BLaER1 treated with 17β-estradiol and CSF1 and Interleukin-3, amounts not matched to agents 10 nM and 100 nM (cell line): ENCODE measurements around the gene TRDN.

ENCODE experiments used
- H3K27ac ChIP-seq, 11 experiments: shearing (Covaris generic); formaldehyde crosslinking; 2 replicates each; pipeline ENCODE4 v1.8.1; 2022
- H3K27me3 ChIP-seq, 11 experiments: shearing (Covaris generic); formaldehyde crosslinking; 2 replicates each; pipeline ENCODE4 v1.8.1; 2022
- H3K36me3 ChIP-seq, 11 experiments: shearing (Covaris generic); formaldehyde crosslinking; 2 replicates each; pipeline ENCODE4 v1.8.1; 2022
- H3K4me1 ChIP-seq, 10 experiments: shearing (Covaris generic); formaldehyde crosslinking; 2 replicates each; pipeline ENCODE4 v1.8.1; 2022
- H3K4me2 ChIP-seq, 11 experiments: shearing (Covaris generic); formaldehyde crosslinking; 2 replicates each; pipeline ENCODE4 v1.8.1; 2022
- H3K4me3 ChIP-seq, 10 experiments: shearing (Covaris generic); formaldehyde crosslinking; 2 replicates each; pipeline ENCODE4 v1.8.1; 2022
- H3K9ac ChIP-seq, 11 experiments: shearing (Covaris generic); formaldehyde crosslinking; 2 replicates each; pipeline ENCODE4 v1.8.1; 2022
- H3K9me3 ChIP-seq, 11 experiments: shearing (Covaris generic); formaldehyde crosslinking; replicated peaks in 1 of 11; 2 replicates each; pipeline ENCODE4 v1.8.1; 2022
- H4K20me1 ChIP-seq, 11 experiments: shearing (Covaris generic); formaldehyde crosslinking; 2 replicates each; pipeline ENCODE4 v1.8.1; 2022
- Cebpa-rat ChIP-seq, 11 experiments: shearing (Covaris generic); IDR thresholded peaks; 2 replicates each; pipeline ENCODE4 v1.8.1; 2022

The TRDN gene

DNA sequence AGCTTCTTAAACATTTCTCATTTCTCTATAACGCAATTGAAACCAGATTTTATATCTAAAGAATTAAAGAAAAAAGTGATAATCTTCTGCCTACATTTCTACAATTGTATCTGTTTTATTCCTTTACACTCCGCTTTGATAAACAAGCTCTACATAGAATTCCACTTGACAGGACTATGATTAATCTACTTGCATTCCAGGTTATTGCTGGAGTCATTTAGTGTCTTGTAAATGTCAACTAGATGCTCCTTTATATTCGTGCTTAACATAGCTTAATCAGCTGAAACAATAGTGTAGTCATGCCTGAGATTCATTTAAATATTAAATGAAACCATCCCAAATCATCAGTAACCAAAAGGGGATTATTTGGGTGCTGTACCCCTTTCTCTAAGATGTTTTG is 284.0 kb downstream of the TRDN start:
- no peak overlapping the region for H3K4me2 ChIP-seq
- no peaks in the 10 kb centered on the region for H4K20me1 ChIP-seq
- no peak for TF ChIP-seq Cebpa-rat (IDR thresholded peaks at IDR 0.05)
- no peaks in the 10 kb centered on the region for H3K27me3 ChIP-seq
- no peak overlapping the region for H3K4me3 ChIP-seq
- H3K9me3 ChIP-seq: no peaks in the 10 kb centered on the region
- no peaks in the 10 kb centered on the region for H3K4me1 ChIP-seq
- no peak overlapping the region for H3K9ac ChIP-seq
- no peak overlapping the region for H3K27ac ChIP-seq
- no peaks in the 10 kb centered on the region for H3K36me3 ChIP-seq

DNA sequence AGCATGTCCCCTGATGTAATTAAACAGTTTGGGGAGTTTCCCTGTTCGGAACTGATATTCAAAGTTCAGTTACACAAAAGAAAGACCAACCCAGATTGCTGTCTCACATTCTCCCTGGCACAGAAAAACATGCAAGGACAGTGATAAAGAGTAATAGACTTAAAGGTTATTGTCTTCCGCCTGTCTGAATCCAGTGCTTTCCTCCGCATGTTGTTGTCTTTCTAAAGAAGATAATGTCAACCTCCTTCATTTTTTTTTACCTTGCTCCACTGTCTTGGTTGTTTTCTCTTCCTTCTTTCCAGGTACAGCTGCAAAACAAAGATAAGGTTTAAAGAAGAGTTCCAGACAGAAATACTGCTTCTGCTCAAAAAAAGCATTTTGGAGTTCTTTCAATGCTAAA is 284.5 kb downstream of the TRDN start:
- Histone ChIP-seq H3K9ac (no peak overlapping the region), H3K4me3 (no peak overlapping the region), H3K9me3 (no peaks in the 10 kb centered on the region), H4K20me1 (no peaks in the 10 kb centered on the region), H3K27me3 (no peaks in the 10 kb centered on the region), H3K36me3 (no peaks in the 10 kb centered on the region), H3K4me2 (no peak overlapping the region), H3K27ac (no peak overlapping the region), H3K4me1 (no peaks in the 10 kb centered on the region)
- TF ChIP-seq Cebpa-rat (IDR thresholded peaks at IDR 0.05): no peak

DNA sequence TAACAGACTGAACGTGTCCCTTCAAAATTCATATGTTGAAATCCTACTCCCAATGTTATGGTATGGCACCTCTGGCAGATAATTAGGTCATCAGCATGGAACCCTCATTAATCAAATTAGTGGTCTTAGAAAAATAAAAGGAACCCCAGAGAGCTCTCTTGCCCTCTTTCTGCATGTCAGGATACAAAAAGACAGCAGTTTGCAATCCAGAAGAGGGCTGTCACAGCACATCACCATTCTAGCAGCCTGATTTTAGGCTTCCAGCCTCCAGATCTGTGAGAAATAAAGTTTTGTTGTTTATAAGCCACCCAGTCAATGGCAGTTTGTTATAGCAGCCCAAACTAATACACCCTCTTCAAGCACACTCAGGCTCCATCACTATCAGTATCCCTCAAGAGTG is 292.9 kb downstream of the TRDN start:
- Histone ChIP-seq H3K27me3 (no peaks in the 10 kb centered on the region), H3K4me2 (no peak overlapping the region), H4K20me1 (no peaks in the 10 kb centered on the region), H3K4me1 (no peaks in the 10 kb centered on the region), H3K9me3 (no peaks in the 10 kb centered on the region), H3K36me3 (no peaks in the 10 kb centered on the region), H3K4me3 (no peak overlapping the region), H3K27ac (no peak overlapping the region), H3K9ac (no peak overlapping the region)
- no peak for TF ChIP-seq Cebpa-rat (IDR thresholded peaks at IDR 0.05)

DNA sequence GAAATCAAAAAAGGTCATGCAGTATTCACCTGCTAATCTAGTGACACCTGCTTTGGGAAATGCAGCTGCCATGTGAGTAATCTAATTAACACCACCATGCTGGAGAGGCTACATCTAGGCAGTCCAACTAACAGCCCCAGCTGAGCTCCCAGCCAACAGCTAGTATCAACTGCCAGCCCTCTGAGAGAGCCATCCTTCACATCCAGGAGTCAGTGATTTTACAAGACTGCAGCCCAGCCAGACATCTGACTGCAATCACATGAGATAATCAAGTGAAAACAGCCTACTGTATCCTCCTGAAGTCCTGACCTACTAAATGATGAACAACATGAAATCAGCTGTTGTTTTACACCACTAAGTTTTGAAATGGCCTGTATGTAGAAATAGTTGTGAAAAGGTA is 298.4 kb downstream of the TRDN start:
- Histone ChIP-seq H4K20me1 (no peaks in the 10 kb centered on the region; a peak in 1 of 22 replicates), H3K36me3 (no peaks in the 10 kb centered on the region), H3K27me3 (no peaks in the 10 kb centered on the region), H3K4me1 (no peaks in the 10 kb centered on the region), H3K27ac (no peak overlapping the region), H3K4me3 (no peak overlapping the region), H3K9ac (no peak overlapping the region), H3K4me2 (no peak overlapping the region), H3K9me3 (no peaks in the 10 kb centered on the region)
- TF ChIP-seq Cebpa-rat (IDR thresholded peaks at IDR 0.05): no peak

GRCh38 chr6:123333000-123333756 is 303.6 kb downstream of the TRDN start:
- no peak overlapping the region for H3K4me3 ChIP-seq
- H3K4me1 ChIP-seq: no peaks in the 10 kb centered on the region
- no peaks in the 10 kb centered on the region for H3K9me3 ChIP-seq
- H3K9ac ChIP-seq: no peak overlapping the region
- no peak overlapping the region for H3K4me2 ChIP-seq
- H4K20me1 ChIP-seq: no peaks in the 10 kb centered on the region; a peak in 1 of 22 replicates
- no peaks in the 10 kb centered on the region for H3K36me3 ChIP-seq
- H3K27me3 ChIP-seq: no peaks in the 10 kb centered on the region
- H3K27ac ChIP-seq: no peak overlapping the region
- no peak for TF ChIP-seq Cebpa-rat (IDR thresholded peaks at IDR 0.05)

DNA sequence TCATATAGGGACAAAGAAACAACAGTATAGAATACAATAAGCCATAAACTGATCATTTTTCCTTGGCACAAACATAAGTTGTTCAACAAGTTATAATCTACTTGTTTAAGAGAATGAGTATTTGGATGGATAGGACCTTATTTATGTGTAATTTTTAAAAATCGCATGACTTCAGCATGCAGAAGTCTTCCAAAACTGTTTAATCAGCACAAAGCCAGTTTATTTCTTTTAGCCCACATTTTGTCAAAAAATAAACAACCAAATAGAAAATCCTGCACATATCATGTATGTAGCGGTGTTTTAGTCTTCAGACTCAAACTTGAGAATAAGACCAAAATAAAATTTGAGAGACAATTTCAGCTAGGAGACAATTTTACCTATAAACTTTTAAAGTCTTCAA is 304.7 kb downstream of the TRDN start:
- TF ChIP-seq Cebpa-rat (IDR thresholded peaks at IDR 0.05): no peak
- no peaks in the 10 kb centered on the region for H3K36me3 ChIP-seq
- H3K4me1 ChIP-seq: no peaks in the 10 kb centered on the region
- no peaks in the 10 kb centered on the region for H4K20me1 ChIP-seq
- H3K9ac ChIP-seq: no peak overlapping the region
- no peak overlapping the region for H3K4me3 ChIP-seq
- H3K4me2 ChIP-seq: no peak overlapping the region
- H3K27ac ChIP-seq: no peak overlapping the region
- no peaks in the 10 kb centered on the region for H3K27me3 ChIP-seq
- H3K9me3 ChIP-seq: no peaks in the 10 kb centered on the region

DNA sequence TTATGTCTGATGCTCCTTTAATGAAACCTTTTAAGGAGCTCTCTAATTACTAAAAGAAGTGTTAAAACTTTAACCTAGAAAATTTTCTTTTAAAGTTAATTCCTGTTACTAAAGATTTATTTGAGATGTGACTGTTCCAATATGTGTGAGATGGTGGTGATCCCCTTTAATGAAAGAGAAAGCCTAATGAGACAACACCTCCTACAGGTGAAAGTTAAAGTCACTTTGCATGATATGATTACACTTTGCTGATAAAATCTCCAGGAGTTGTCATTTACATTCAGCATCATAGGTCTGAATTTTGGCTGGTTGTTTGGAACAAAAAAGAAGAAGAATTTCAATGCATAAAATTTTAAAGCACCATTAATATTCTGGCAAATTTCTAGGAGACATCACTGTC is 307.4 kb downstream of the TRDN start:
- no peaks in the 10 kb centered on the region for H3K27me3 ChIP-seq
- no peak for TF ChIP-seq Cebpa-rat (IDR thresholded peaks at IDR 0.05)
- no peaks in the 10 kb centered on the region for H3K36me3 ChIP-seq
- no peaks in the 10 kb centered on the region for H3K9me3 ChIP-seq
- H3K4me1 ChIP-seq: no peaks in the 10 kb centered on the region
- H3K9ac ChIP-seq: no peak overlapping the region
- no peak overlapping the region for H3K27ac ChIP-seq
- no peak overlapping the region for H3K4me3 ChIP-seq
- H3K4me2 ChIP-seq: no peak overlapping the region
- H4K20me1 ChIP-seq: no peaks in the 10 kb centered on the region

- H3K9ac ChIP-seq: no peak overlapping the region
- H3K4me1 ChIP-seq: no peaks in the 10 kb centered on the region
- H3K27me3 ChIP-seq: no peaks in the 10 kb centered on the region
- no peak overlapping the region for H3K4me3 ChIP-seq
- no peak for TF ChIP-seq Cebpa-rat (IDR thresholded peaks at IDR 0.05)
- no peaks in the 10 kb centered on the region for H3K36me3 ChIP-seq
- no peaks in the 10 kb centered on the region for H3K9me3 ChIP-seq
- no peak overlapping the region for H3K27ac ChIP-seq
- no peaks in the 10 kb centered on the region for H4K20me1 ChIP-seq
- no peak overlapping the region for H3K4me2 ChIP-seq
Measured at GRCh38 chr6:123323452-123324329, 313.1 kb downstream of the TRDN start.

- no peak overlapping the region for H3K27ac ChIP-seq
- no peaks in the 10 kb centered on the region for H3K36me3 ChIP-seq
- TF ChIP-seq Cebpa-rat (IDR thresholded peaks at IDR 0.05): no peak
- H3K4me3 ChIP-seq: no peak overlapping the region
- H3K9ac ChIP-seq: no peak overlapping the region
- H3K4me2 ChIP-seq: no peak overlapping the region
- H3K9me3 ChIP-seq: no peaks in the 10 kb centered on the region
- no peaks in the 10 kb centered on the region for H3K4me1 ChIP-seq
- no peaks in the 10 kb centered on the region for H3K27me3 ChIP-seq
- H4K20me1 ChIP-seq: no peaks in the 10 kb centered on the region
Measured at GRCh38 chr6:123321020-123321419, 315.7 kb downstream of the TRDN start.
